Measurements from ENCODE around the gene SOHLH1.

GRCh38 chr9:135745189-135745588, 45.9 kb upstream of the SOHLH1 start:
- no peak for TF ChIP-seq ZFX (IDR thresholded peaks at IDR 0.05; ENCODE audit: borderline replicate concordance)
- no peak for TF ChIP-seq CTCF (IDR thresholded peaks at IDR 0.05)
